Uterus (tissue), 4 donors: ENCODE measurements around the gene ABCC6. TPM values are rescaled to one million over a fixed set of nuclear protein-coding genes. Genes with fewer than 3 reads are reported as not detected.

Experiments
- DNase-seq, 2 donors: peaks; one replicate each; pipeline ENCODE4 v3.0.0-alpha.2; 2019 to 2020
- H3K27ac ChIP-seq, 2 donors: fragments of 200-600 bp; sonication (generic); 1 replicate in 1 of 2; 2 replicates in 1 of 2; pipeline ENCODE4 v1.5.1; 2016 to 2018
- H3K27me3 ChIP-seq, 2 donors: fragments of 200-600 bp; sonication (generic); one replicate each; pipeline ENCODE4 v1.5.1; 2018 to 2019; ENCODE audit warnings: control low read depth in 1 of 2
- H3K36me3 ChIP-seq, 2 donors: fragments of 200-600 bp; sonication (generic); one replicate each; pipeline ENCODE4 v1.5.1; 2019; ENCODE audit warnings: control low read depth in 1 of 2
- H3K4me1 ChIP-seq, 2 donors: fragments of 200-600 bp; sonication (generic); one replicate each; pipeline ENCODE4 v1.5.1; 2018 to 2019; ENCODE audit warnings: control low read depth in 1 of 2
- H3K4me3 ChIP-seq, 2 donors: fragments of 200-600 bp; sonication (generic); 1 replicate in 1 of 2; 2 replicates in 1 of 2; pipeline ENCODE4 v1.5.1; 2018 to 2019; ENCODE audit warnings: mild to moderate bottlenecking in 1 of 2
- H3K9me3 ChIP-seq, 2 donors: fragments of 200-600 bp; sonication (generic); one replicate each; pipeline ENCODE4 v1.5.1; 2019; ENCODE audit warnings: control low read depth in 1 of 2
- POLR2A ChIP-seq, 2 donors: fragments of 450-650 bp; IDR thresholded peaks; one replicate each; pipeline ENCODE4 v1.6.1; 2016; ENCODE audit warnings: antibody characterized with exemption in 2 of 2, mild to moderate bottlenecking in 1 of 2, moderate library complexity in 1 of 2
- intact Hi-C: fragments of 100-400 bp; cut with DNase I; formaldehyde crosslinking; loops from one replicate; pipeline ENCODE4 v1.15.1; 2023; ENCODE audit warnings: low total_unique reads
- total RNA-seq, 4 donors: library from RNA; depleted of rRNA in 3 of 4; stranded (reverse); fragments of >200 nt in 3 of 4; gene quantifications; one replicate each; pipeline versions ENCODE4 v1.1.0 to v1.2.4, GENCODE V29; 2014 to 2023
- TF ChIP-seq, protein P1 (sequence below), 4 experiments: fragments of 200-600 bp in 2 of 4; fragments of 450-650 bp in 2 of 4; sonication (generic) in 2 of 4; IDR thresholded peaks; one replicate each; pipeline ENCODE4 v1.5.1; 2016 to 2019; ENCODE audit warnings: antibody characterized with exemption in 4 of 4, mild to moderate bottlenecking in 2 of 4, moderate library complexity in 1 of 4
- donor health status: DM: yes; HTN: yes; CAD: no.

Gene ABCC6
- total RNA-seq, 4 donors from 2014 or later = 0.29 to 7.6 (median 1.3) TPM; not detected in 1

DNA sequence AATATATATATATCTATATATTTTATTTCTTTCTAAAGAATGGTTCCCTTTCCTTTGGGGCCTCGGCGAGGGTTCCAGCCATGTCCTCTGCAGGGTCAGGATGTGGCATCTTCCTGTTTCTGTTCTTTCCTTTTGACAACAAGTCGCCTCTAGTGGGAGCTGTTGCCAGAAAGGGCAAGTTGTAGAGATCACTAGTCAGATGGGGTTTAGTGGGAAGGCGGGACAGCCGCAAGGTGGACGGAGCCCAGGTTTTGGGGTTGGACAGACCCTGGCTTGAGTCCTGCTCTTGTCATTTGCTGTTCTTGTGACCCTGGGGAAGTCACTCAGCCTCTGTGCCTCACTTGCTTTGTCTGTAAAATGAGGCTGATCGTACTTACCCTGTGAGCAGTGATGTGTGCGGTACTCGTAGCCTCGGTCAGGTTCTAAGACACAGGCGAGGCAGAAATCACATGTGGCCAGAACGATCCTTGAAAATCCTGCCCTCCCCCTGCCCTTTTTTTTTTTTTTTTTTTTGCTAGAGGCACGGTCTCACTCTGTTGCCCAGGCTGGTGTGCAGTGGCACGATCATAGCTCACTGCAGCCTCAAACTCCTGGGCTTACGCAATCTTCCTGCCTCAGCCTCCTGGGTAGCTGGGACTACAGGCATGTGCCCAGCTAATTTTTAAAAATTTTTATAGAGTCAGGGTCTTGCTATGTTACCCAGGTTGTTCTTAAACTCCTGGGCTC, 80.1 kb downstream of the ABCC6 start:
- no peaks in the 10 kb centered on the region for H3K9me3 ChIP-seq
- H3K27ac ChIP-seq = no peak overlapping the region
- TF ChIP-seq POLR2A (IDR thresholded peaks at IDR 0.05) = no peak
- TF ChIP-seq, protein P1, sequence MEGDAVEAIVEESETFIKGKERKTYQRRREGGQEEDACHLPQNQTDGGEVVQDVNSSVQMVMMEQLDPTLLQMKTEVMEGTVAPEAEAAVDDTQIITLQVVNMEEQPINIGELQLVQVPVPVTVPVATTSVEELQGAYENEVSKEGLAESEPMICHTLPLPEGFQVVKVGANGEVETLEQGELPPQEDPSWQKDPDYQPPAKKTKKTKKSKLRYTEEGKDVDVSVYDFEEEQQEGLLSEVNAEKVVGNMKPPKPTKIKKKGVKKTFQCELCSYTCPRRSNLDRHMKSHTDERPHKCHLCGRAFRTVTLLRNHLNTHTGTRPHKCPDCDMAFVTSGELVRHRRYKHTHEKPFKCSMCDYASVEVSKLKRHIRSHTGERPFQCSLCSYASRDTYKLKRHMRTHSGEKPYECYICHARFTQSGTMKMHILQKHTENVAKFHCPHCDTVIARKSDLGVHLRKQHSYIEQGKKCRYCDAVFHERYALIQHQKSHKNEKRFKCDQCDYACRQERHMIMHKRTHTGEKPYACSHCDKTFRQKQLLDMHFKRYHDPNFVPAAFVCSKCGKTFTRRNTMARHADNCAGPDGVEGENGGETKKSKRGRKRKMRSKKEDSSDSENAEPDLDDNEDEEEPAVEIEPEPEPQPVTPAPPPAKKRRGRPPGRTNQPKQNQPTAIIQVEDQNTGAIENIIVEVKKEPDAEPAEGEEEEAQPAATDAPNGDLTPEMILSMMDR (IDR thresholded peaks at IDR 0.05) = no peak
- no peak overlapping the region for H3K4me3 ChIP-seq
- intact Hi-C loops = no loop called here
- DNase-seq = no peak
- no peaks in the 10 kb centered on the region for H3K36me3 ChIP-seq
- no peaks in the 10 kb centered on the region for H3K27me3 ChIP-seq
- no peaks in the 10 kb centered on the region for H3K4me1 ChIP-seq

DNA sequence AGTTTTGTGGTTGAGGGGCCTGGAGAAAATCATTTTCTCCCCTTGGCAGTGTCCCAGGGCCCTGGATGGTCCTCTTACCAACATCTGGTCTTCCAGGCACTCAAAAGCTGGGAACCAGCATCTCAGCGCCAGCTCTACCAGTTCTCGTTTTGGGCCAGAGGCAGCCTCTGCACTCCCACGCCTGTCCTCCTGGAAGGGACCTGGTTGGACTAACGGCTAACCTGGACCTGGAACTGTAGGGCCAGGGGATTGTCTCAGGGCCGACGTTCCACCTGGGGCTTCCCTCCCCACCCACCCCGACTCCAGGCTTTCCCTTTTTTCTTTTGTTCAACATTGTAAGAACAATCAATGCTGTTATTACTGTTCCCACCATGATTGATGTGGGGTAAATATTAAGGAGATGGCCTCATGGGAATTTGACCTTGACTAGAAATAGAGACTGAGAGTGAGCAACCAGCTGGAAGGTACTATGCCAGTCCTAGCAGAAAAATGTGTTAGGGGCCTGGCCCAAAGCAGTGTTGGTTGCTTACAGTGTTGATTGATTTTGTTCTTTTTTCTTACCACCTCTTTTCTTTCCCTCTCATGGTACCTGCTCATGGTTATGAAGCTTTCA, 81.4 kb downstream of the ABCC6 start:
- H3K9me3 ChIP-seq = no peaks in the 10 kb centered on the region
- DNase-seq = no peak

DNA sequence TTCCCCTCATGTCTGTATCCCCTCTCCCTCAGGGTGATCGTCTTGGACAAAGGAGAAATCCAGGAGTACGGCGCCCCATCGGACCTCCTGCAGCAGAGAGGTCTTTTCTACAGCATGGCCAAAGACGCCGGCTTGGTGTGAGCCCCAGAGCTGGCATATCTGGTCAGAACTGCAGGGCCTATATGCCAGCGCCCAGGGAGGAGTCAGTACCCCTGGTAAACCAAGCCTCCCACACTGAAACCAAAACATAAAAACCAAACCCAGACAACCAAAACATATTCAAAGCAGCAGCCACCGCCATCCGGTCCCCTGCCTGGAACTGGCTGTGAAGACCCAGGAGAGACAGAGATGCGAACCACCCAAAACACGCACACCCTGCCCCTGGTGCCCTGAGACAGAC, 82.2 kb downstream of the ABCC6 start:
- TF ChIP-seq, protein P1 (IDR thresholded peaks at IDR 0.05) = no peak
- no peak for TF ChIP-seq POLR2A (IDR thresholded peaks at IDR 0.05)
- H3K9me3 ChIP-seq = no peaks in the 10 kb centered on the region

More for the DNA sequence above, 81.4 kb downstream of the ABCC6 start:
- Histone ChIP-seq H3K36me3 (no peaks in the 10 kb centered on the region), H3K27me3 (no peaks in the 10 kb centered on the region), H3K27ac (no peak overlapping the region), H3K4me3 (no peak overlapping the region), H3K4me1 (no peaks in the 10 kb centered on the region)
- intact Hi-C loops = no loop called here
- TF ChIP-seq POLR2A (IDR thresholded peaks at IDR 0.05) = no peak
- TF ChIP-seq, protein P1 (IDR thresholded peaks at IDR 0.05) = no peak

DNA sequence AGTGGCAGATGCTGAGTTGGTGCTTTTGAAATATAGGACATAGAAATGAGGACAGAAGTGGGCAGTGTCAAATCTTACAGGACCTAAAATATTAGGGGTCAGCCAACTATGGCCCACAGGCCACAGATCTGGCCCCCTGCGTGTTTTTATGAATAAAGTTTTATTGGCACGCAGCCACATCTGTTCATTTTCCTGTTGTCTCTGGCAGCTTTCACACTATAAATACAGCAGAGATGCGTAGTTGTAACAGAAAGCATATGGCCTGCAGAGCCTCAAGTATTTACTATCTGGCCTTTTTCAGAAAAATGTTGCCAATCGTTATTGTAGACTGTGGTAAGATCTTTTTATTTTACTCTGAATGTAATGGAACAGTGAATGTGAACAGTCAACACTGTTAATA, 82.8 kb downstream of the ABCC6 start:
- H3K36me3 ChIP-seq = no peaks in the 10 kb centered on the region
- H3K4me3 ChIP-seq = no peak overlapping the region
- H3K9me3 ChIP-seq = no peaks in the 10 kb centered on the region
- H3K27me3 ChIP-seq = no peaks in the 10 kb centered on the region
- H3K27ac ChIP-seq = no peak overlapping the region
- no peaks in the 10 kb centered on the region for H3K4me1 ChIP-seq
- no peak for TF ChIP-seq POLR2A (IDR thresholded peaks at IDR 0.05)
- TF ChIP-seq, protein P1 (IDR thresholded peaks at IDR 0.05) = no peak
- intact Hi-C loops = no loop called here
- no peak for DNase-seq

More for the DNA sequence above, 82.2 kb downstream of the ABCC6 start:
- H3K36me3 ChIP-seq = no peaks in the 10 kb centered on the region
- H3K4me3 ChIP-seq = no peak overlapping the region
- intact Hi-C loops = no loop called here
- no peaks in the 10 kb centered on the region for H3K4me1 ChIP-seq
- no peaks in the 10 kb centered on the region for H3K27me3 ChIP-seq
- H3K27ac ChIP-seq = no peak overlapping the region
- DNase-seq = no peak

DNA sequence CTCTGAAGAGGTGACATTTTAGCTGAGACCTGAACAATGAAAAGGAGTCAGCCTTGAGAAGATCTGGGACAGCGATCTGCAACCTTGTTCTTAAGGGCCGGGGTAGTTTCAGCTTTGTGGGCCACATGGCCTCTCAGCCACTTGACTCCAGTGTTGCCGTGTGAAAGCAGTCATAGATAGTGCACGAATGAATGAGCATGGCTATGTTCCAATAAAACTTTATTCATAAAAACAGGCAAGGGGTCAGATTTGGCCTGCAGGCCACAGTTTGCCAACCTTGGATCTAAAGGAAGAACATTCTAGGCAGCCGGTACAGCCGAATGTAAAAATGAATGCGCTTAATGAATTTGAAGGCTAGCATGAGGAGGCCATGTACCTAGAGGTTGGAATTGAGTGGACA, 83.5 kb downstream of the ABCC6 start:
- no peaks in the 10 kb centered on the region for H3K9me3 ChIP-seq

More for the DNA sequence above, 83.5 kb downstream of the ABCC6 start:
- no peaks in the 10 kb centered on the region for H3K27me3 ChIP-seq
- no peak for DNase-seq
- no peak overlapping the region for H3K4me3 ChIP-seq
- intact Hi-C loops = no loop called here
- H3K36me3 ChIP-seq = no peaks in the 10 kb centered on the region
- no peak for TF ChIP-seq POLR2A (IDR thresholded peaks at IDR 0.05)
- TF ChIP-seq, protein P1 (IDR thresholded peaks at IDR 0.05) = no peak
- H3K27ac ChIP-seq = no peak overlapping the region
- no peaks in the 10 kb centered on the region for H3K4me1 ChIP-seq
